Measurements from ENCODE around the gene OAS2.

OAS2 gene

GRCh38 chr12:113057565-113058485 is 79.5 kb downstream of the OAS2 start:
- DNase-seq (ENCODE audit: low read depth, low spot score), result no peak
- no peak for TF ChIP-seq FOXP2 (optimal IDR thresholded peaks at IDR 0.05; ENCODE audit: control extremely low read depth, extremely low read length, insufficient read depth)
- TF ChIP-seq EZH2 (IDR thresholded peaks at IDR 0.05), result no peak
- no peak for TF ChIP-seq POLR2AphosphoS5 (IDR thresholded peaks at IDR 0.05; ENCODE audit: borderline replicate concordance, low read depth, low read length)
- Histone ChIP-seq H3K9me3 (ENCODE audit: low read depth, low read length) (no peaks in the 10 kb centered on the region), H3K36me3 (ENCODE audit: insufficient read depth, low read length) (no peaks in the 10 kb centered on the region), H3K4me3 (peak overlapping the region; percentile 88), H3K9ac (ENCODE audit: insufficient read length) (no peak overlapping the region), H3K27ac (no peak overlapping the region)

GRCh38 chr12:113058553-113058952 is 80.2 kb downstream of the OAS2 start:
- DNase-seq (ENCODE audit: low read depth, low spot score), result no peak
- TF ChIP-seq POLR2AphosphoS5 (IDR thresholded peaks at IDR 0.05; ENCODE audit: borderline replicate concordance, low read depth, low read length), result no peak
- TF ChIP-seq FOXP2 (optimal IDR thresholded peaks at IDR 0.05; ENCODE audit: control extremely low read depth, extremely low read length, insufficient read depth), result no peak
- TF ChIP-seq EZH2 (IDR thresholded peaks at IDR 0.05), result no peak
- H3K9me3 ChIP-seq (ENCODE audit: low read depth, low read length), result no peaks in the 10 kb centered on the region
- H3K9ac ChIP-seq (ENCODE audit: insufficient read length), result no peak overlapping the region
- no peak overlapping the region for H3K4me3 ChIP-seq
- H3K27ac ChIP-seq, result no peak overlapping the region
- H3K36me3 ChIP-seq (ENCODE audit: insufficient read depth, low read length), result no peaks in the 10 kb centered on the region

GRCh38 chr12:113059071-113059595 is 80.8 kb downstream of the OAS2 start:
- DNase-seq (ENCODE audit: low read depth, low spot score), result no peak
- Histone ChIP-seq H3K9ac (ENCODE audit: insufficient read length) (no peak overlapping the region), H3K27ac (no peak overlapping the region), H3K4me3 (no peak overlapping the region), H3K9me3 (ENCODE audit: low read depth, low read length) (no peaks in the 10 kb centered on the region), H3K36me3 (ENCODE audit: insufficient read depth, low read length) (no peaks in the 10 kb centered on the region)
- no peak for TF ChIP-seq FOXP2 (optimal IDR thresholded peaks at IDR 0.05; ENCODE audit: control extremely low read depth, extremely low read length, insufficient read depth)
- TF ChIP-seq EZH2 (IDR thresholded peaks at IDR 0.05), result no peak
- TF ChIP-seq POLR2AphosphoS5 (IDR thresholded peaks at IDR 0.05; ENCODE audit: borderline replicate concordance, low read depth, low read length), result no peak

- no peak overlapping the region for H3K27ac ChIP-seq
- H3K4me3 ChIP-seq, result no peak overlapping the region
- H3K9ac ChIP-seq (ENCODE audit: insufficient read length), result no peak overlapping the region
- no peak for DNase-seq (ENCODE audit: low read depth, low spot score)
- H3K9me3 ChIP-seq (ENCODE audit: low read depth, low read length), result no peaks in the 10 kb centered on the region
- H3K36me3 ChIP-seq (ENCODE audit: insufficient read depth, low read length), result no peaks in the 10 kb centered on the region
- no peak for TF ChIP-seq POLR2AphosphoS5 (IDR thresholded peaks at IDR 0.05; ENCODE audit: borderline replicate concordance, low read depth, low read length)
- TF ChIP-seq EZH2 (IDR thresholded peaks at IDR 0.05), result no peak
- no peak for TF ChIP-seq FOXP2 (optimal IDR thresholded peaks at IDR 0.05; ENCODE audit: control extremely low read depth, extremely low read length, insufficient read depth)
Observed at GRCh38 chr12:113060336-113060960, 82.1 kb downstream of the OAS2 start.

GRCh38 chr12:113061061-113061694 is 82.9 kb downstream of the OAS2 start:
- DNase-seq (ENCODE audit: low read depth, low spot score), result no peak
- H3K4me3 ChIP-seq, result no peak overlapping the region
- H3K9ac ChIP-seq (ENCODE audit: insufficient read length), result no peak overlapping the region
- no peaks in the 10 kb centered on the region for H3K36me3 ChIP-seq (ENCODE audit: insufficient read depth, low read length)
- TF ChIP-seq EZH2 (IDR thresholded peaks at IDR 0.05), result no peak
- no peak for TF ChIP-seq POLR2AphosphoS5 (IDR thresholded peaks at IDR 0.05; ENCODE audit: borderline replicate concordance, low read depth, low read length)
- TF ChIP-seq FOXP2 (optimal IDR thresholded peaks at IDR 0.05; ENCODE audit: control extremely low read depth, extremely low read length, insufficient read depth), result no peak
- no peaks in the 10 kb centered on the region for H3K9me3 ChIP-seq (ENCODE audit: low read depth, low read length)
- H3K27ac ChIP-seq, result no peak overlapping the region

Measured in SK-N-MC (cell line).